ENCODE measurements around the gene SPAG9. TPM values are rescaled to one million over a fixed set of nuclear protein-coding genes. Genes with fewer than 3 reads are reported as not detected.
A peak's percentile ranks its signal among the peaks of the same experiment; 100 is the strongest.
"Not testable (repeated sequence)": the region's sequence is repeated elsewhere in the genome, so short reads cannot be mapped to it uniquely, and the experiment has no call there.

The SPAG9 gene
- total and polyA plus RNA-seq, 5 experiments from 2014 or later, result 2.1 to 58.0 (median 3.9) TPM

- ATAC-seq, H3K36me3 Mint-ChIP-seq: not testable (repeated sequence)
- peak overlapping the region in 9 of 10 donors; percentile 5 to 98 (median 63) for H3K4me3 Mint-ChIP-seq
These were observed 1.9 kb upstream of the SPAG9 start for GRCh38 chr17:51122473-51123115.

GRCh38 chr17:51121620-51122472, 1.2 kb upstream of the SPAG9 start:
- Mint-ChIP-seq H3K4me1 (peaks cover 15 to 46% (median 43%) of the 10 kb centered on the region in 4 donors), H3K27me3 (no peaks in the 10 kb centered on the region), H3K27ac (peak overlapping the region; percentile 94 to 100 (median 99)), H3K36me3 (no peaks in the 10 kb centered on the region), H3K9me3 (no peaks in the 10 kb centered on the region), H3K4me3 (peak overlapping the region; percentile 92 to 99 (median 96))
- no peak for ATAC-seq
- POLR2A ChIA-PET, result interaction anchor here (0.7 to 2.8 kb wide), 10 partner anchors 14 to 404 kb away, joined by 3 to 37 read pairs (median 3); partner anchors contain the start of genes NME1 and TOB1
- peak in 7 of 10 donors; percentile 8 to 69 (median 50) for DNase-seq

More at GRCh38 chr17:51122473-51123115, 1.9 kb upstream of the SPAG9 start:
- Mint-ChIP-seq H3K4me1 (peaks cover 15 to 39% (median 36%) of the 10 kb centered on the region in 4 donors), H3K27ac (peak overlapping the region in 6 of 10 donors; percentile 32 to 100 (median 88))
- H3K27me3 Mint-ChIP-seq, DNase-seq, H3K9me3 Mint-ChIP-seq: not testable (repeated sequence)
- POLR2A ChIA-PET, result interaction anchor here (0.7 kb wide), 3 partner anchors 340 to 550 kb away, joined by 3 read pairs; no protein-coding TSS in a partner anchor

GRCh38 chr17:51120357-51120738, 320 bp downstream of the SPAG9 start:
- POLR2A ChIA-PET, result interaction anchor here (0.6 to 2.8 kb wide), 12 partner anchors 15 to 411 kb away, joined by 3 to 37 read pairs (median 3); partner anchors contain the start of genes NME1, NME2 and TOB1
- peak overlapping the region; percentile 68 to 97 (median 94) for H3K27ac Mint-ChIP-seq
- peak in 4 of 10 donors; percentile 31 to 82 (median 44) for DNase-seq
- peaks cover 0 to 3% (median 0%) of the 10 kb centered on the region in 3 donors for H3K36me3 Mint-ChIP-seq
- peaks cover 18 to 61% (median 54%) of the 10 kb centered on the region in 4 donors for H3K4me1 Mint-ChIP-seq
- H3K4me3 Mint-ChIP-seq, result peak overlapping the region; percentile 91 to 97 (median 93)
- H3K9me3 Mint-ChIP-seq, result no peaks in the 10 kb centered on the region
- peak; percentile 64 to 77 for ATAC-seq
- no peaks in the 10 kb centered on the region for H3K27me3 Mint-ChIP-seq

GRCh38 chr17:51119415-51120356, 982 bp downstream of the SPAG9 start:
- POLR2A ChIA-PET, result interaction anchor here (0.6 to 2.8 kb wide), 12 partner anchors 16 to 410 kb away, joined by 3 to 37 read pairs (median 4); partner anchors contain the start of genes NME1, NME2 and TOB1
- DNase-seq (peak in 8 of 10 donors; percentile 11 to 66 (median 29)), ATAC-seq (peak; percentile 12 to 16)
- Mint-ChIP-seq H3K36me3 (peaks cover 0 to 3% (median 0%) of the 10 kb centered on the region in 3 donors), H3K4me1 (peaks cover 16 to 66% (median 58%) of the 10 kb centered on the region in 4 donors), H3K27me3 (no peaks in the 10 kb centered on the region), H3K4me3 (peak overlapping the region; percentile 91 to 97 (median 93)), H3K9me3 (no peaks in the 10 kb centered on the region), H3K27ac (peak overlapping the region; percentile 89 to 99 (median 94))

- H3K9me3 Mint-ChIP-seq, result no peaks in the 10 kb centered on the region
- H3K27ac Mint-ChIP-seq, result peak overlapping the region in 7 of 10 donors; percentile 24 to 97 (median 89)
- peaks cover 0 to 3% (median 0%) of the 10 kb centered on the region in 3 donors for H3K36me3 Mint-ChIP-seq
- POLR2A ChIA-PET, result interaction anchor here (0.6 to 0.7 kb wide), 4 partner anchors 74 to 719 kb away, joined by 3 to 5 read pairs (median 4); no protein-coding TSS in a partner anchor
- DNase-seq (no peak), ATAC-seq (no peak)
- peaks cover 16 to 68% (median 59%) of the 10 kb centered on the region in 4 donors for H3K4me1 Mint-ChIP-seq
- H3K4me3 Mint-ChIP-seq, result peak overlapping the region; percentile 91 to 97 (median 93)
- H3K27me3 Mint-ChIP-seq, result no peaks in the 10 kb centered on the region
These were observed 2.1 kb downstream of the SPAG9 start for GRCh38 chr17:51118330-51119195.

- H3K4me1 Mint-ChIP-seq, result peaks cover 9 to 68% (median 46%) of the 10 kb centered on the region in 4 donors
These were observed 5.5 kb downstream of the SPAG9 start for GRCh38 chr17:51115179-51115578.

GRCh38 chr17:51112303-51113222, 8.1 kb downstream of the SPAG9 start:
- not testable (repeated sequence) for H3K4me3 Mint-ChIP-seq, H3K27me3 Mint-ChIP-seq, DNase-seq, ATAC-seq, H3K27ac Mint-ChIP-seq, H3K9me3 Mint-ChIP-seq
- Mint-ChIP-seq H3K4me1 (peaks cover 4 to 45% (median 26%) of the 10 kb centered on the region in 4 donors), H3K36me3 (peaks cover 0 to 23% (median 0%) of the 10 kb centered on the region in 3 donors)
- POLR2A ChIA-PET, result interaction anchor here (0.6 to 0.8 kb wide), 2 partner anchors 11 to 45 kb away, joined by 3 to 5 read pairs; no protein-coding TSS in a partner anchor

More at GRCh38 chr17:51115179-51115578, 5.5 kb downstream of the SPAG9 start:
- Mint-ChIP-seq H3K4me3 (no peak overlapping the region), H3K27ac (peak overlapping the region in 1 of 10 donors; percentile 25), H3K27me3 (no peaks in the 10 kb centered on the region), H3K36me3 (peaks cover 0 to 16% (median 0%) of the 10 kb centered on the region in 3 donors), H3K9me3 (no peaks in the 10 kb centered on the region)
- ATAC-seq (no peak), DNase-seq (no peak)
- POLR2A ChIA-PET, result no interaction called here

- DNase-seq (no peak), ATAC-seq (no peak)
- H3K36me3 Mint-ChIP-seq, result peaks cover 0 to 25% (median 3%) of the 10 kb centered on the region in 3 donors
- H3K4me3 Mint-ChIP-seq, result peak overlapping the region in 1 of 10 donors; percentile 38
- peaks cover 13 to 23% (median 21%) of the 10 kb centered on the region in 4 donors for H3K4me1 Mint-ChIP-seq
- peak overlapping the region in 2 of 10 donors; percentile 25 to 59 for H3K27ac Mint-ChIP-seq
- no peaks in the 10 kb centered on the region for H3K9me3 Mint-ChIP-seq
- POLR2A ChIA-PET, result no interaction called here
- H3K27me3 Mint-ChIP-seq, result no peaks in the 10 kb centered on the region
These were observed 12.9 kb downstream of the SPAG9 start for GRCh38 chr17:51107778-51108177.

GRCh38 chr17:51103451-51103850, 17.2 kb downstream of the SPAG9 start:
- Mint-ChIP-seq H3K9me3 (no peaks in the 10 kb centered on the region), H3K27ac (no peak overlapping the region), H3K36me3 (peaks cover 0 to 13% (median 13%) of the 10 kb centered on the region in 3 donors), H3K4me3 (no peak overlapping the region), H3K4me1 (peaks cover 11 to 21% (median 17%) of the 10 kb centered on the region in 4 donors), H3K27me3 (no peaks in the 10 kb centered on the region)
- POLR2A ChIA-PET, result no interaction called here
- DNase-seq, result no peak
- no peak for ATAC-seq

GRCh38 chr17:51103050-51103449, 17.6 kb downstream of the SPAG9 start:
- POLR2A ChIA-PET, result no interaction called here
- Mint-ChIP-seq H3K4me3 (no peak overlapping the region), H3K27ac (peak overlapping the region in 1 of 10 donors; percentile 5), H3K4me1 (peaks cover 11 to 23% (median 18%) of the 10 kb centered on the region in 4 donors), H3K36me3 (peaks cover 0 to 14% (median 13%) of the 10 kb centered on the region in 3 donors), H3K27me3 (no peaks in the 10 kb centered on the region), H3K9me3 (no peaks in the 10 kb centered on the region)
- DNase-seq (no peak), ATAC-seq (no peak)

Data from naive thymus-derived CD8-positive, alpha-beta T cell (primary cell).